OCI-LY3 (cell line): ENCODE data around the gene MRPS35.

Source experiments
- CTCF ChIP-seq: fragments of 200-600, 300-600 bp; sonication (generic); IDR thresholded peaks from 2 replicates; pipeline ENCODE4 v1.5.1; 2014; ENCODE audit warnings: antibody characterized with exemption, low read length, low read depth
- EZH2phosphoT487 ChIP-seq: fragments of 200-600 bp; shearing (Covaris generic); IDR thresholded peaks from 2 replicates; pipeline ENCODE4 v1.6.1; 2018; ENCODE audit warnings: antibody characterized with exemption, mixed run types, low read depth

- TF ChIP-seq CTCF (no peak), EZH2phosphoT487 (no peak)
These were observed 67.6 kb downstream of the MRPS35 start for GRCh38 chr12:27778206-27778605.
